GM19372 (cell line): Measurements from ENCODE around the gene SMPD3.
"Not testable (repeated sequence)": the region's sequence is repeated elsewhere in the genome, so short reads cannot be mapped to it uniquely, and the experiment has no call there.

Experiments used
- ATAC-seq: cut with Tn5 transposase; IDR thresholded peaks from one replicate; pipeline ENCODE4 v1.9.1; 2021; ENCODE audit warnings: mild to moderate bottlenecking, low read depth, moderate library complexity; ENCODE audit not compliant: unreplicated experiment

The SMPD3 gene

GRCh38 chr16:68448360-68448970 lies at the start of gene SMPD3:
Gene SMPD3, minus strand, starts transcription at chr16:68448508. Its CDS starts 76,327 bp downstream, at chr16:68372181.
- peak; percentile 88 for ATAC-seq

- ATAC-seq: no peak
These were observed 48.4 kb upstream of the SMPD3 start for GRCh38 chr16:68496689-68497088.

GRCh38 chr16:68494261-68494660 lies 46.0 kb upstream of the SMPD3 start:
- not testable (repeated sequence) for ATAC-seq

GRCh38 chr16:68493412-68494070 lies 45.2 kb upstream of the SMPD3 start:
- ATAC-seq: no peak

GRCh38 chr16:68492543-68493411 lies 44.5 kb upstream of the SMPD3 start:
- ATAC-seq: no peak

- ATAC-seq: no peak
These were observed 43.8 kb upstream of the SMPD3 start for GRCh38 chr16:68492151-68492542.

- ATAC-seq: no peak
These were observed 43.3 kb upstream of the SMPD3 start for GRCh38 chr16:68491576-68491950.

GRCh38 chr16:68490829-68491575 lies 42.7 kb upstream of the SMPD3 start:
- ATAC-seq: no peak

- ATAC-seq: no peak
These were observed 42.0 kb upstream of the SMPD3 start for GRCh38 chr16:68490358-68490757.

- ATAC-seq: no peak
These were observed 40.2 kb upstream of the SMPD3 start for GRCh38 chr16:68488554-68488953.

- no peak for ATAC-seq
These were observed 39.4 kb upstream of the SMPD3 start for GRCh38 chr16:68487669-68488068.

- ATAC-seq: no peak
These were observed 38.9 kb upstream of the SMPD3 start for GRCh38 chr16:68487203-68487514.

GRCh38 chr16:68486502-68487202 lies 38.3 kb upstream of the SMPD3 start:
- no peak for ATAC-seq

GRCh38 chr16:68481636-68482035 lies 33.3 kb upstream of the SMPD3 start:
- no peak for ATAC-seq

- ATAC-seq: no peak
These were observed 32.0 kb upstream of the SMPD3 start for GRCh38 chr16:68480084-68480995.

- no peak for ATAC-seq
These were observed 31.0 kb upstream of the SMPD3 start for GRCh38 chr16:68479271-68479670.

GRCh38 chr16:68478526-68479250 lies 30.4 kb upstream of the SMPD3 start:
- no peak for ATAC-seq

GRCh38 chr16:68475071-68475470 lies 26.8 kb upstream of the SMPD3 start:
- ATAC-seq: no peak
